Gastroesophageal sphincter (tissue), 3 donors: ENCODE data around the gene DUSP9.

Source experiments
- POLR2A ChIP-seq, 2 donors: fragments of 450-650 bp; IDR thresholded peaks; one replicate each; pipeline ENCODE4 v1.6.1; 2017; ENCODE audit warnings: antibody characterized with exemption in 2 of 2, mild to moderate bottlenecking in 2 of 2, moderate library complexity in 1 of 2
- POLR2AphosphoS5 ChIP-seq: sonication (generic); formaldehyde crosslinking; IDR thresholded peaks from one replicate; pipeline ENCODE4 v1.6.1; 2017; ENCODE audit warnings: antibody characterized with exemption
- TF ChIP-seq, protein P1 (sequence below), 4 experiments: fragments of 200-600 bp in 2 of 4; fragments of 450-650 bp in 2 of 4; sonication (generic) in 1 of 4; IDR thresholded peaks; one replicate each; pipeline ENCODE4 v1.5.1; 2017 to 2019; ENCODE audit warnings: antibody characterized with exemption in 4 of 4, mild to moderate bottlenecking in 2 of 4, moderate library complexity in 2 of 4

DNA sequence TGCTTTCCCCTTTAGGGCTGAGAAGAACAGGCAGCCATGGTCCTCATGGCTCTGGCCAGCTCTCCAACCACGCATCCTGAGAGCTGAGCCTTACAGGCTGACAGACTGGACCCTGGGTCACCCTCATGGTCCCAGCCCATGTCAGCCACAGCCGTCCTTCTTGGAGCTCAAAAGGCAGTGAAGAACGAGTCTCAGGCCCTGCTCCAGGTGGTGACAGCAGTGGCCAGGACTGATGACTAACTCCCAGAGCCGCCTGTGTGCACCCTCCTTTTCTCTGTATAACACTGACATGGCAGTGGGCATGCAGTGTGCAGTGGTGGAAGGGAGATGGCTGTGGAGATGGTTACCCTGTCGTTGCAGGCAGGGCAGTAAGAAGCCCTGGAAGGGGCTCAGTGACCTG lies 10.3 kb upstream of the DUSP9 start:
- TF ChIP-seq, protein P1, sequence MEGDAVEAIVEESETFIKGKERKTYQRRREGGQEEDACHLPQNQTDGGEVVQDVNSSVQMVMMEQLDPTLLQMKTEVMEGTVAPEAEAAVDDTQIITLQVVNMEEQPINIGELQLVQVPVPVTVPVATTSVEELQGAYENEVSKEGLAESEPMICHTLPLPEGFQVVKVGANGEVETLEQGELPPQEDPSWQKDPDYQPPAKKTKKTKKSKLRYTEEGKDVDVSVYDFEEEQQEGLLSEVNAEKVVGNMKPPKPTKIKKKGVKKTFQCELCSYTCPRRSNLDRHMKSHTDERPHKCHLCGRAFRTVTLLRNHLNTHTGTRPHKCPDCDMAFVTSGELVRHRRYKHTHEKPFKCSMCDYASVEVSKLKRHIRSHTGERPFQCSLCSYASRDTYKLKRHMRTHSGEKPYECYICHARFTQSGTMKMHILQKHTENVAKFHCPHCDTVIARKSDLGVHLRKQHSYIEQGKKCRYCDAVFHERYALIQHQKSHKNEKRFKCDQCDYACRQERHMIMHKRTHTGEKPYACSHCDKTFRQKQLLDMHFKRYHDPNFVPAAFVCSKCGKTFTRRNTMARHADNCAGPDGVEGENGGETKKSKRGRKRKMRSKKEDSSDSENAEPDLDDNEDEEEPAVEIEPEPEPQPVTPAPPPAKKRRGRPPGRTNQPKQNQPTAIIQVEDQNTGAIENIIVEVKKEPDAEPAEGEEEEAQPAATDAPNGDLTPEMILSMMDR (IDR thresholded peaks at IDR 0.05): no peak
- TF ChIP-seq POLR2AphosphoS5 (no peak), POLR2A (IDR thresholded peaks at IDR 0.05) (no peak)
